G401 (cell line): Measurements from ENCODE around the gene LYPD3. TPM values are rescaled to one million over a fixed set of nuclear protein-coding genes. Genes with fewer than 3 reads are reported as not detected.

Experiments
- DNase-seq: peaks from one replicate; pipeline ENCODE4 v3.0.0-alpha.2; 2015; ENCODE audit warnings: low spot score
- in situ Hi-C: cut with HindIII; loops from 2 replicates; pipeline ENCODE4 v1.10.0; 2016; ENCODE audit warnings: low sequenced_read_pairs, mixed read lengths
- total RNA-seq: library from RNA; depleted of rRNA; stranded (reverse); fragments of >200 nt; shearing (Covaris generic); gene quantifications from 2 replicates; pipeline ENCODE4 v1.2.3, GENCODE V29; 2014

Gene LYPD3
- total RNA-seq, 1 experiment from 2014 or later = not detected

GRCh38 chr19:43489310-43489709 lies 23.9 kb upstream of the LYPD3 start:
- in situ Hi-C loops = no loop called here
- no peak for DNase-seq

GRCh38 chr19:43488179-43488578 lies 22.8 kb upstream of the LYPD3 start:
- in situ Hi-C loops = no loop called here
- no peak for DNase-seq

- in situ Hi-C loops = no loop called here
- DNase-seq = no peak
Measured at GRCh38 chr19:43486412-43486811, 21.0 kb upstream of the LYPD3 start.

GRCh38 chr19:43485951-43486350 lies 20.5 kb upstream of the LYPD3 start:
- no peak for DNase-seq
- in situ Hi-C loops = no loop called here

GRCh38 chr19:43483281-43483680 lies 17.9 kb upstream of the LYPD3 start:
- no peak for DNase-seq
- in situ Hi-C loops = no loop called here

- in situ Hi-C loops = no loop called here
Measured at GRCh38 chr19:43482193-43482592, 16.8 kb upstream of the LYPD3 start.

GRCh38 chr19:43481701-43482100 lies 16.3 kb upstream of the LYPD3 start:
- DNase-seq = no peak
- in situ Hi-C loops = no loop called here

More at GRCh38 chr19:43482193-43482592, 16.8 kb upstream of the LYPD3 start:
- DNase-seq = no peak

- in situ Hi-C loops = no loop called here
- DNase-seq = no peak
Measured at GRCh38 chr19:43480574-43480973, 15.2 kb upstream of the LYPD3 start.

GRCh38 chr19:43479961-43480561 lies 14.7 kb upstream of the LYPD3 start:
- in situ Hi-C loops = no loop called here
- DNase-seq = no peak

- DNase-seq = no peak
- in situ Hi-C loops = no loop called here
Measured at GRCh38 chr19:43479226-43479625, 13.8 kb upstream of the LYPD3 start.

- in situ Hi-C loops = no loop called here
- no peak for DNase-seq
Measured at GRCh38 chr19:43478323-43478722, 12.9 kb upstream of the LYPD3 start.

GRCh38 chr19:43476606-43477005 lies 11.2 kb upstream of the LYPD3 start:
- in situ Hi-C loops = no loop called here
- DNase-seq = no peak

GRCh38 chr19:43474986-43475705 lies 9.7 kb upstream of the LYPD3 start:
- DNase-seq = peak; percentile 47
- in situ Hi-C loops = no loop called here

- in situ Hi-C loops = no loop called here
- DNase-seq = no peak
Measured at GRCh38 chr19:43474487-43474886, 9.1 kb upstream of the LYPD3 start.

GRCh38 chr19:43471091-43471490 lies 5.7 kb upstream of the LYPD3 start:
- no peak for DNase-seq
- in situ Hi-C loops = no loop called here

- in situ Hi-C loops = no loop called here
Measured at GRCh38 chr19:43470288-43470687, 4.9 kb upstream of the LYPD3 start.

GRCh38 chr19:43469160-43469480 lies 3.7 kb upstream of the LYPD3 start:
- DNase-seq = no peak
- in situ Hi-C loops = no loop called here

More at GRCh38 chr19:43470288-43470687, 4.9 kb upstream of the LYPD3 start:
- no peak for DNase-seq

- in situ Hi-C loops = no loop called here
- no peak for DNase-seq
Measured at GRCh38 chr19:43468354-43469159, 3.1 kb upstream of the LYPD3 start.

- no peak for DNase-seq
- in situ Hi-C loops = no loop called here
Measured at GRCh38 chr19:43467730-43468129, 2.3 kb upstream of the LYPD3 start.

- in situ Hi-C loops = no loop called here
- no peak for DNase-seq
Measured at GRCh38 chr19:43467276-43467675, 1.9 kb upstream of the LYPD3 start.
